GM12864 (cell line): Measurements from ENCODE around the gene MPND.

Experiments
- DNase-seq: peaks from one replicate; pipeline ENCODE4 v3.0.0-alpha.2; 2011; ENCODE audit warnings: low read depth
- H3K4me3 ChIP-seq: 2 replicates; pipeline ENCODE4 v1.5.1; 2011; ENCODE audit warnings: mild to moderate bottlenecking, low read depth, low read length, control low read depth
- TF ChIP-seq, protein P1 (sequence below): IDR thresholded peaks from 2 replicates; pipeline ENCODE4 v1.5.1; 2011; ENCODE audit warnings: low read depth, mild to moderate bottlenecking, moderate library complexity, low read length, control low read depth, inconsistent platforms; ENCODE audit errors: missing control alignments

Gene MPND, protein sequence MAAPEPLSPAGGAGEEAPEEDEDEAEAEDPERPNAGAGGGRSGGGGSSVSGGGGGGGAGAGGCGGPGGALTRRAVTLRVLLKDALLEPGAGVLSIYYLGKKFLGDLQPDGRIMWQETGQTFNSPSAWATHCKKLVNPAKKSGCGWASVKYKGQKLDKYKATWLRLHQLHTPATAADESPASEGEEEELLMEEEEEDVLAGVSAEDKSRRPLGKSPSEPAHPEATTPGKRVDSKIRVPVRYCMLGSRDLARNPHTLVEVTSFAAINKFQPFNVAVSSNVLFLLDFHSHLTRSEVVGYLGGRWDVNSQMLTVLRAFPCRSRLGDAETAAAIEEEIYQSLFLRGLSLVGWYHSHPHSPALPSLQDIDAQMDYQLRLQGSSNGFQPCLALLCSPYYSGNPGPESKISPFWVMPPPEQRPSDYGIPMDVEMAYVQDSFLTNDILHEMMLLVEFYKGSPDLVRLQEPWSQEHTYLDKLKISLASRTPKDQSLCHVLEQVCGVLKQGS

DNA sequence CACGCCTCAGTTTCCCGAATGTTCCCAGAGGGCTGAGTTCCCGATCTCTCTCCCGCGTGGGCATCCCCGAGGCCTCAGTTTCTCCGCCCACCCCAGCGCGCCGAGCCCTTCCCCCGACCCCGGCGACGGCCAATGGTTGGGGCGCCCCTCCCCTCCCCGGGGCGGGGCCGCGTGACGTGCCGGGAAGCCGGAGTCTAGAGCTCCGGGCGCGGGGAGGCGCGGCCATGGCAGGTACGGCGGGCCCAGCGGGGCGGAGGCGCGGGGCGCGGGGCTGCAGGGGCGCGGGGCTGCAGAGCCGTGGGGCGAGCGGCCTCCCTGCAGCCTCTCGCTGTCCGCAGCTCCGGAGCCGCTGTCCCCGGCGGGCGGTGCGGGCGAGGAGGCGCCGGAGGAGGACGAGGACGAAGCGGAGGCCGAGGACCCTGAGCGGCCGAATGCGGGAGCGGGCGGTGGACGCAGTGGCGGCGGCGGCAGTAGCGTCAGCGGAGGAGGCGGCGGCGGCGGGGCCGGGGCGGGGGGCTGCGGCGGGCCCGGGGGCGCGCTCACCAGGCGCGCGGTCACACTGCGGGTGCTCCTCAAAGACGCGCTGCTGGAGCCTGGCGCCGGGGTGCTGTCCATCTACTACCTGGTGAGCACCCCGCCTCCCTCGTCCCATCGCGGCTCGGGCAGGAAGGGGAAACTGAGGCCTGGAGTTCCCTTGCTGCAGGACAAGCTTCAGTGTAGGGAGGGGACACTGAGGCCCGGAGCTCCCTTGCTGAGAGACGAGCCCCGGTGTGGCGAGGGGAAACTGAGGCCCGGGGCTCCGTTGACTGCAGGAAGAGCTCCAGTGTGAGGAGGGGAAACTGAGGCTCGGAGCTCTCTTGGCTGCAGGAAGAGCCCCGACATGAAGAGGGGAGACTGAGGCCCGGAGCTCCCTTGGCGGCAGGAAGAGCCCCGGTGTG is at the start of gene MPND:
Gene MPND (plus strand): TSS at position 193 of the 938 bp plus-strand sequence. CDS start 32 bp downstream, at position 225.
- peak within 1 kb of the TSS; percentile 74 for H3K4me3 ChIP-seq
- no peak for DNase-seq
- TF ChIP-seq, protein P1, sequence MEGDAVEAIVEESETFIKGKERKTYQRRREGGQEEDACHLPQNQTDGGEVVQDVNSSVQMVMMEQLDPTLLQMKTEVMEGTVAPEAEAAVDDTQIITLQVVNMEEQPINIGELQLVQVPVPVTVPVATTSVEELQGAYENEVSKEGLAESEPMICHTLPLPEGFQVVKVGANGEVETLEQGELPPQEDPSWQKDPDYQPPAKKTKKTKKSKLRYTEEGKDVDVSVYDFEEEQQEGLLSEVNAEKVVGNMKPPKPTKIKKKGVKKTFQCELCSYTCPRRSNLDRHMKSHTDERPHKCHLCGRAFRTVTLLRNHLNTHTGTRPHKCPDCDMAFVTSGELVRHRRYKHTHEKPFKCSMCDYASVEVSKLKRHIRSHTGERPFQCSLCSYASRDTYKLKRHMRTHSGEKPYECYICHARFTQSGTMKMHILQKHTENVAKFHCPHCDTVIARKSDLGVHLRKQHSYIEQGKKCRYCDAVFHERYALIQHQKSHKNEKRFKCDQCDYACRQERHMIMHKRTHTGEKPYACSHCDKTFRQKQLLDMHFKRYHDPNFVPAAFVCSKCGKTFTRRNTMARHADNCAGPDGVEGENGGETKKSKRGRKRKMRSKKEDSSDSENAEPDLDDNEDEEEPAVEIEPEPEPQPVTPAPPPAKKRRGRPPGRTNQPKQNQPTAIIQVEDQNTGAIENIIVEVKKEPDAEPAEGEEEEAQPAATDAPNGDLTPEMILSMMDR: no peak

DNA sequence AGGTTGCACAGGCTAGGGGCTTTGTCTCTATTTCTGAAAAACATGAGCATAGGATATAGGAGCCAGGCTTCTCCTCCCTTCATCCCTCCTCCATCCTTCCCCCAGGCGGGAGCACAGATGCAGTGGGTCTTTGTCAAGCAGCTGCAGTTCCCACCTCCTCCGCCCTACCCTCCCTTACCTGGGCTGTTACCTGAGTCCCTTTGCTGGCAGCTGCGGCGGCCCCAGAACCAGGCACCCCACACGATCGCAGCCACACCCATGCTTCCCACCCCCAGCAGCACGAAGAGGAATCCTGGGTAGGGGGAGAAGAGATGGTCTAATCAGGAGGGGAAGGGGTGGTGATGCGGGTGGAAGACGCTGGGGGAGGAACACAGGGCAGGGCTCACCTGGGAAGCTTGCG is 49.0 kb upstream of the MPND start:
- H3K4me3 ChIP-seq: no peak overlapping the region
- TF ChIP-seq, protein P1: no peak
- no peak for DNase-seq

DNA sequence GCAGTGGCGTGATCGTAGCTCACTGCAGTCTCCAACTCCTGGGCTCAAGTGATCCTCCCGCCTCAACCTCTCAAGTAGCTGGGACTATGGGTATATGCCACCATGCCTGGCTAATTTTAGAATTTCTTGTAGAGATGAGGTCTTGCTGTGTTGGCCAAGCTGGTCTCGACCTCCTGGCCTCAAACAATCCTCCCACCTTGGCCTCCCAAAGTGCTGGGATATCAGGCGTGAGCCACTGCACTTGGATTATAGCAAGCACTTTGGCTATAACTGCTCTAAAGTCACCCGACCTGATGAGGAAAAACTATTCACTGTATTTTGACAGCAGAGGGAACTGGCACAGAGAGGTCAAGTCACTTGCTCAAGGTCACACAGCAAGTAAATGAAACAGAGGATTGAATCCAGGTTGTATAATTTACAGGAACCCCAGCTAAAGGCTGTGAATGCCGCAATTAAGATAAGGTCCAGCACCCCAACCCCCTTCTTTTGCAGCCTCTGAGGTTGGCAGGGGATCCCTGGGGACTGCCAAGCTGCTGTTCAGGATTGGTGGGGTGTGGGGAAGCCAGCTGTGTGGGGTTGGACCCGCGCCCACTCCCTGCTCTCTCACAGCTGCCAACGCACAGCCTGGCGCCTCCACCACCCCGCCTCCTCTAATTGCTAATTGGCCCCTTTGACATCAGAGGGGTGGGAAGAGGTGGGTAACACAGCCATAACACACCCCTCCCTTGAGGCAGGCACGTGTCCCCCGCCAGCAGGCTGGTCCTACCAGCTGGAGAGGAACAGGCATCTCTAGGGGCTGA is 47.2 kb upstream of the MPND start:
- TF ChIP-seq, protein P1: no peak
- no peak for DNase-seq
- H3K4me3 ChIP-seq: no peak overlapping the region

DNA sequence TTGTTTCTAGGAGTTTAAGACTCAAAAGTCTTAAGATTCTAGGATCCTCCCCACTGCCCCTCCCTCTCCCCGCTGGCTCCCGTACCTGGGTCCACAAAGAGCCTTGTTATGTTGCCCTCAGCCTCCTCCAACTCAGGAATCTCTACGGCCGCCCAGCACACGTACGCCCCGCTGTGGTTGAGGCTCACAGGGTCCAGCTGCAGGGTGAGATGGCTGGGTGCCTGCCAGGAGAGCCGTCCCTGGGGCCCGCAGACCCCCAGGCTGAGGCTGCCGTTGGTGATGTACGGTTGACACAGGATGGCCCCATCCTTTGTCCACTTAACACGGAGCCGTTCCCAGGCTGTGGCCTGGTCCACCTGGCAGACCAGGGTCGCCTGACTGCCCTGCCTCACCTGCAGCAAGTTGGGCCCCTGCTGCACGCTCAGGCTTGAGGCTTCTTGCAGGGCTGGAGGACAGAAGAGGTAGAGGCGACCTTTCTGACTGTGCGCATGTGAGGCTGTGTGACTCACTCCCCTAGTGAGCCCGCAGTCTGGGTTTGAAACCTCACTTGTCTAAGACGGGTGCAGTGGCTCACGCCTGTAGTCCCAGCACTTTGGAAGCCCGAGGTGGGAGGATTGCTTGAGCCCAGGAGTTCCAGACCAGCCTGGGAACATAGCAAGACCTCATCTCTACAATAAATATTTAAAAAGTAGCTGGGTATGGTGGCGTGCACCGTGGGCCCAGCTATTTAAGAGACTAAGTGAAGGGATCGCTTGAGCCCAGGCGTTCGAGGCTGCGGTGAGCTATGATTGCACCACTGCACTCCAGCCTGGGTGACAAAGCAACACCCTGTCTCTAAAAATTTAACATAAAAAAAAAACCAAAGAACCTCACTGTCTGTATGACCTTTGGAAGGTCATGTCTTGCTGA is 45.2 kb upstream of the MPND start:
- H3K4me3 ChIP-seq: no peak overlapping the region
- DNase-seq: no peak
- TF ChIP-seq, protein P1: no peak

DNA sequence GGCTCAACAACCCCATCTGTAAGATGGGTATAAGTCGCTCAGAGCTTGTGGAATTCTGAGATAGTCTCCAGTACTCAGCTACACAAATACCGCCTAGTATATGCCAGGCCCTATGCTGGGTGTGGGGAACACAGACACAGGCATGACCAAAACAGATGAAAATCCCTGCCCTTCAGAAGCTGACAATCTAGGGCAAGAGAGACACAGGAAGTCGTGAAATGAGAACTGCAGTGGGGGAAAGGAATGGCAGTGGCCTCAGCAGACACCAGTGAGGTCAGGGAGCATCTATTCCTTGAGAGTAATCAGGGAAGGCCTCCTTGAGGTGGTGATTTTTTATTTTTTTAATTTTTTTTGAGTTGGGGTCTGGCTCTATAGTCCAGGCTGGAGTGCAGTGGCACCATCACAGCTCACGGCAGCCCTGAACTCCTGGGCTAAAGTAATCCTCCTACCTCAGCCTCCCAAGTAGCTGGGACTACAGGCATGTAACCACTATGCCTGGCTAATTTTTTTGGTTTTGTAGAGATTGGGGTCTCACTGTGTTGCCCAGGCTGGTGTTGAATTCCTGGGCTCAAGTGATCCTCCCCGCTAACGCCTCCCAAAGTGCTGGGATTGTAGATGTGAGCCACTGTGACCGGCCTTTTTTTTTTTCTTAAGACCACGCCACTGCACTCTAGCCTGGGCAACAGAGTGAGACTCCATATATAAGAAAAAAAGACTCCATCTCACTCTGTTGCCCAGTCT is 44.4 kb upstream of the MPND start:
- DNase-seq: no peak
- TF ChIP-seq, protein P1: no peak
- H3K4me3 ChIP-seq: no peak overlapping the region
